Limb (tissue), 2 donors: ENCODE measurements around the gene IGF1.
"Not testable (repeated sequence)": the region's sequence is repeated elsewhere in the genome, so short reads cannot be mapped to it uniquely, and the experiment has no call there.

Experiments
- DNase-seq, 2 donors: peaks; one replicate each; pipeline ENCODE4 v3.0.0-alpha.2; 2016; ENCODE audit errors: extremely low spot score in 2 of 2

The IGF1 gene

GRCh38 chr12:102390068-102390467 is 90.3 kb downstream of the IGF1 start:
- DNase-seq: no peak

- DNase-seq: no peak
Observed at GRCh38 chr12:102388469-102388868, 91.9 kb downstream of the IGF1 start.

DNA sequence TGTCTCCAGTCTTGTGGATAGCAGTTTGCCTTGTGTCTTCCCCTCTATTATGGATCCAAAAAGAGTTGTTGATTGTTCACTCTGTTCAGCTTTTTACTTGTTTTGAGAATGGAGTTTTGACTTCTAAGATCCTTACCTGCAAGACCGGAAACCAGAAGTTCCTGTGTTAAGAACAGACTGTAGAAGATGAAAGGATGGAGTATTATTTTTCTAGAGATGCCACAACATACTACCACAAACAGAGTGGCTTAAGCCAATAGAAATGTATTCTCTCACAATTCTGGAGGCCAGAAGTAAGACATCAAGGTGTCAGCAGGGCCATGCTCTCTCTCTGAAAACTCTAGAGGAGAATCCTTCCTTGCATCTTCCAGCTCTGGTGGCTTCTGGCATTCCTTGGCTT is 95.0 kb downstream of the IGF1 start:
- DNase-seq: no peak

- peak in 1 of 2 donors; percentile 4 for DNase-seq
Observed at GRCh38 chr12:102379346-102380162, 100.8 kb downstream of the IGF1 start.

DNA sequence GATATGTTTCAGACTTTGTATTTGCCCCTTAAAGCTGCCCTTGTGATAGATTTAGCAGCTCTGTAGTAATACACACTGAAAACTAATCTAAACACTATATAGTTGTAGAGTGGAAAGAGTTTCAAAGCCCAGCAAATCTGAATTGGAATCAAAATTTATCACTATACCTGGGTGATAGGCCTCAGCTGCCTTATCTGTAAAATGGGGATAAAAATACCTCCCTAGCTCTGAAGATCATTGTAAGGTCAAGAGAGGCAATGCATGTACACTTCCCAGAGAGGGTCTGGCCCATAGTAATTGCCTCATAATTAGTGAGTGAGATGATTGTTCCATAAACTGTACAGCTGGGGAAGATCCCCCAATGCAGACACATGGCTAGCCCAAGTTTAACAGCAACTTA is 103.6 kb downstream of the IGF1 start:
- DNase-seq: no peak

- DNase-seq: no peak
Observed at GRCh38 chr12:102376181-102376747, 104.1 kb downstream of the IGF1 start.

DNA sequence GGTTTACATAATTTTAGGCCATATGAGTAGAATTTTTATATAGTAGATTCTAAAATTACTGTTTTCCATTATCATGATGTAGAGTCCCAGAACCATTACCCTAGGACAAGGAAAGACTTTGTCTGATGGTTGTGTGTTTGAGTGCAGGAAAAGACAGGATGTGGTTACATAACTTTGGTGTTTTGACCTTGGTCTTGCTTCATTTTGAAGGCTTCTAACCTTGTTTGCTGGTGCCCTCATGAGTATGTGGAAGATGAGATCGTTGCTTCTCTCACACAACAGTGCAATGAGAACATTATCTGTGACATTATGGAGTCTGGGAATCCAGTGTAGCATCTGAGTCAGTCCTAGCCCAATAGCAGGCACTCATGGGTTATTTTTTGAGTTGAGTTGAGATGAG is 106.2 kb downstream of the IGF1 start:
- no peak for DNase-seq

GRCh38 chr12:102372087-102372486 is 108.3 kb downstream of the IGF1 start:
- DNase-seq: no peak

- DNase-seq: no peak
Observed at GRCh38 chr12:102371165-102371564, 109.2 kb downstream of the IGF1 start.

GRCh38 chr12:102369876-102370275 is 110.5 kb downstream of the IGF1 start:
- DNase-seq: no peak

DNA sequence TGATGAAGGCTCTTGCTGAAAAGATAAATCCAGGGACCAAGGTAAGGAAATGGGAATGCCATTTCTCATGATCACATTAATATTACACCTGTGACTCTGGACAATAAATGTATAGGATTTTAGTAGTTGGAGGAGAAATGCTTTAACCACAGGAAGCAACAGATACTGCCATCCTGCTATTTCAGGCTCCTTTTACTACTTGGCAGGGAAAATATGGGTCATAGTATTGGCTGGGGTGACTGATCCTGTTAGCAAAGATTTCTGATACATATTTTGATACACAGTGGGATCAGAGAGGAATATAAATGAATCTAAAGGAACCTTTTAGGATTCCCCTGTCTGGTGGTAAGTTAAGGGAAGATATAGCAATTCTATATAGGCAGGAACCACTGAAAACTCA is 115.0 kb downstream of the IGF1 start:
- no peak for DNase-seq

GRCh38 chr12:102364709-102365108 is 115.7 kb downstream of the IGF1 start:
- DNase-seq: no peak

DNA sequence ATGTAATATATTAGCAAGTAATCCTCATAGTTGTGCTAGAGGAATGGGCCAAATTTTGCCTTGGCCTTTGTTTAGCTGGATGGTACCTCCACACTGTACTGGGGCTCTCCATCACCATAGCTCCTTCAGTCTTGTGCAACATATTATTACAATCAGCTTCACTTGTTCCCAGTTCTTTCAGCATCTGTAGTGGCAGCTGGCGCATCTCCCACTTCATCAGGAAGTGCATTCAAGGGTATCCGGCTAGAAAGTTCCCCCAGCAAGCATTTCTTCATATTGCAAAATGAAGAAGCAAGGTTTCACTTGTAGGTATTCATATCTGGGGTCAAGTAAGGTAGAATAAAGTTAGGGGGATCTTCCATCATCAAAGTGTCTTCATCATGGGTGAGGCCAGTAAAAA is 123.7 kb downstream of the IGF1 start:
- DNase-seq: no peak

DNA sequence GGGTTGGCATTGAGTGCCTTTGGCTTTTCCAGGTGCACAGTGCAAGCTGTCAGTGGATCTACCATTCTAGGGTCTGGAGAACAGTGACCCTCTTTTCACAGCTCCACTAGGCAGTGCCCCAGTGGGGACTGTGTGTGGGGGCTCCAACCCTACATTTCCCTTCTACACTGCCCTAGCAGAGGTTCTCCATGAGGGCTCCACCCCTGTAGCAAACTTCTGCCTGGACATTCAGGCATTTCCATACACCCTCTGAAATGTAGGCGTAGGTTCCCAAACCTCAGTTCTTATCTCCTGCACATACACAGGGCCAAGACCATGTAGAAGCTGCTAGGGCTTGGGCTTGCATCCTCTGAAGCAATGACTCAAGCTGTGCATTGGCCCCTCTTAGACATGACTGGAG is 126.1 kb downstream of the IGF1 start:
- DNase-seq: not testable (repeated sequence)

DNA sequence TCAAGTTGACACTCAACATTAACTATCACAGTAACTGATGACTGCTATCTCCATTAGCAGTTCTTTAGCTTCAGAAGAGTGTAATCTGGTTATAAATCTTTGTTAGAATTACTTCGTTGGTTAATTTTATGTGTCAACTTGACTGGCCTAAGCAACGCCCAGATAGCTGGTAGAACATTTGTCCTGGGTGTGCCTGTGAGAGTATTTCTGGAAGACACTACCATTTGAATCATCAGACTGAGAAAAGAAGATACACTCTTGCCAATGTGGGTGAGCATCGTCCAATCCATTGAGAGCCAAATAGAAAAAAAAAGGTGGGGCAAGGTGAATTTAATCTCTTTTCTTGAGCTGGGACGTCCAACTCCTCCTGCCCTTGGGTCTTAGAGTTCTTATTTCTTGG is 129.0 kb downstream of the IGF1 start:
- DNase-seq: no peak

- no peak for DNase-seq
Observed at GRCh38 chr12:102350070-102350469, 130.3 kb downstream of the IGF1 start.

DNA sequence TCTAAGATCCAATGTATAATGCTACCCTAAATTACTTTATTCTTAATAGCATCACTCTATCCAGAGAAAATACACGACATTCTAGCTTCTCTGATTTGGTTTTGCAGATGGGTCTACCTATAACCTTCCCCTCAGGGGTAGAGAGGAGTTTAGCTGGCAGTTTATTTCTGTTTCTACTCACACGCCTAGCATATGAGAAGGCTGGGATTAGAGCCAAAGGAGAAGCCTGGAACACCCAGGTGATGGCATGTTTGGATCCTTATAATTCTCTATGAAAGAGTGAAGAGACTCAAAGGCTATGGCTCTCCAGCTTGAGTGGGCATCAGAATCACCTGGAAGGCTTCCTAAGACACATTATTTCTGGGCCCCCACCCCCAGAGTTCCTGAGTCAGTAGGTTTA is 131.3 kb downstream of the IGF1 start:
- no peak for DNase-seq

GRCh38 chr12:102347811-102348210 is 132.6 kb downstream of the IGF1 start:
- DNase-seq: no peak
